ENCODE data around the gene FKTN. TPM values are rescaled to one million over a fixed set of nuclear protein-coding genes. Genes with fewer than 3 reads are reported as not detected.

FKTN gene
- total RNA-seq = 10 to 100 TPM; 11.7 to 20.8 TPM
- 14.2 TPM for polyA plus RNA-seq (2013, experiment 1 of 2)
- polyA plus RNA-seq (2013, experiment 2 of 2) = 13.1 TPM
- long read RNA-seq, experiment 1, partial matches to known transcripts = 1 of 7 reads
- long read RNA-seq, experiment 1, other reads (novel, unspliced or antisense) = 6 of 7 reads
- long read RNA-seq, experiment 2, full-length matches to known transcripts = 2 of 17 reads
- long read RNA-seq, experiment 2, partial matches to known transcripts = 1 of 17 reads
- long read RNA-seq, experiment 2, other reads (novel, unspliced or antisense) = 14 of 17 reads
- long read RNA-seq, experiment 3, full-length matches to known transcripts = 7 of 14 reads
- long read RNA-seq, experiment 3, partial matches to known transcripts = 0 of 14 reads
- long read RNA-seq, experiment 3, other reads (novel, unspliced or antisense) = 7 of 14 reads
- long read RNA-seq, experiment 4, partial matches to known transcripts = 0 of 5 reads
- long read RNA-seq, experiment 4, other reads (novel, unspliced or antisense) = 5 of 5 reads

DNA sequence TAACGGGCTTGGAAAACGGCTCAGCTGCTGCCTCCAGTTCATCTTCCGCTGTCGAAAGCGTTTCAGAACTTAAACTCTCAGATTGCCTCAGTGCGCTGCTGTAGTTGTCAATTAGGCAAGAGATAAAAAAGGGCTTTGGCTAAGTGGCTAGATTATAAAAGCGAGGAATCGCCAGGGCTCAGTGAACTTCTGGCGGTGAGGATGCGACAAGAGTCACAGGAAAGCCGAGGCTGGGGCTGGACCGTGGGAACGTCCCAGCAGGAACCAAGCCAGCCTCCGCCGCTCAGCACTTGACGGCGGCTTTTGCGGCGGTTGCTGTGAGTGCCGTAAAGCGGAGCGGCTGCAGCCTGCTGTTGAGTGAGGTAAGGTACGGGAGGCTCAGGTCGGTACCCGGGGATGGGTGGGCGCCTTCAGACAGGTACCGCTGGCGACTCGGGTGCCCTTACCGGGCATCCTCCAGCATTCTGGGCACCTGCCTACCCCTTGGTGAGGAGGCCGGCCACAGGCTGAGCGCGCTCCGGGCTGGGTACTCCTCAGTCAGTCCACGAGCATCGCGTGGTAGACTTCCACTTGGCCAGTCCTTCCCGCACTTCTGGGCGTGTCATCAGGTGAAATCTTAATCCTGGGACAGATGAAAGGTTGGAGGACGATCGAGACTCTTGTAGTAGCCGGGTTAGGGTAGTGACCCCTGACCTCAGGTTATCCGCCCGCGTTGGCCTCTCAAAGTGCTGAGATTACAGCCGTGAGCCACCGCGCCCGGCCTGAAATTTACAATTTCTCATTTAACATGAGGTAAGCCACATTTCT is at the start of gene FKTN:
FKTN (plus strand) TSS at position 328 of the 807 bp plus-strand sequence. CDS start 16,902 bp downstream, outside the sequence.
- peak within 1 kb of the TSS; percentile 95 for H3K4me3 ChIP-seq (ENCODE audit: low read length)
- H3K27me3 Mint-ChIP-seq (ENCODE audit: insufficient read depth) = peaks cover 21% of the 10 kb centered on the region

DNA sequence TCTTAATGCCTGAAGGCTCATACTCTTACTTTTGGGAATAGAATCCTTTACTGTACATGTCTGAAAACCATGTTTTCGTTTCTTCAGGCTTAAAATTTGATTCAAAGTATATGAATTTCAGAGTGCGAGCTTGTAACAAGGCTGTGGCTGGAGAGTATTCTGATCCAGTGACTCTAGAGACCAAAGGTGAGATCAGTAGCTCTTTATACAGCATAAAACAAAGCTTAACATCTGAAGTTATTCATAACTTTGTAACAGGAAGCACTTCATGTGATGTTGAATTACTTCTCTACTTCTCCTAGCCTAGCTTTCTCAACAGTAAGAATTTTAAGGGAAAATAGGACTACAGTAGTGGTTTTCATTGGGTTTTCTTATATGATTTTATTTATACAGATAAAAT is 49.4 kb upstream of the FKTN start:
- Mint-ChIP-seq H3K36me3 (ENCODE audit: low read depth) (peaks cover 7% of the 10 kb centered on the region), H3K27ac (no peak overlapping the region), H3K27me3 (ENCODE audit: insufficient read depth) (no peaks in the 10 kb centered on the region), H3K4me1 (peaks cover 2% of the 10 kb centered on the region), H3K9me3 (no peaks in the 10 kb centered on the region), H3K4me3 (no peak overlapping the region)
- Histone ChIP-seq H3K4me3 (ENCODE audit: low read length) (no peak overlapping the region), H3K9ac (ENCODE audit: extremely low read depth, low read length, poor library complexity, severe bottlenecking) (no peak overlapping the region), H3K36me3 (ENCODE audit: control insufficient read depth, insufficient read depth, low read length) (peaks cover 60% of the 10 kb centered on the region), H3K4me1 (ENCODE audit: control insufficient read depth, insufficient read depth, low read length) (no peaks in the 10 kb centered on the region), H3K27ac (ENCODE audit: low read depth, low read length) (no peak overlapping the region), H3K9me3 (ENCODE audit: control insufficient read depth, low read length) (no peaks in the 10 kb centered on the region), H3K27me3 (ENCODE audit: control insufficient read depth, insufficient read depth, low read length, poor library complexity, severe bottlenecking) (no peaks in the 10 kb centered on the region)
- TF ChIP-seq, protein P1, sequence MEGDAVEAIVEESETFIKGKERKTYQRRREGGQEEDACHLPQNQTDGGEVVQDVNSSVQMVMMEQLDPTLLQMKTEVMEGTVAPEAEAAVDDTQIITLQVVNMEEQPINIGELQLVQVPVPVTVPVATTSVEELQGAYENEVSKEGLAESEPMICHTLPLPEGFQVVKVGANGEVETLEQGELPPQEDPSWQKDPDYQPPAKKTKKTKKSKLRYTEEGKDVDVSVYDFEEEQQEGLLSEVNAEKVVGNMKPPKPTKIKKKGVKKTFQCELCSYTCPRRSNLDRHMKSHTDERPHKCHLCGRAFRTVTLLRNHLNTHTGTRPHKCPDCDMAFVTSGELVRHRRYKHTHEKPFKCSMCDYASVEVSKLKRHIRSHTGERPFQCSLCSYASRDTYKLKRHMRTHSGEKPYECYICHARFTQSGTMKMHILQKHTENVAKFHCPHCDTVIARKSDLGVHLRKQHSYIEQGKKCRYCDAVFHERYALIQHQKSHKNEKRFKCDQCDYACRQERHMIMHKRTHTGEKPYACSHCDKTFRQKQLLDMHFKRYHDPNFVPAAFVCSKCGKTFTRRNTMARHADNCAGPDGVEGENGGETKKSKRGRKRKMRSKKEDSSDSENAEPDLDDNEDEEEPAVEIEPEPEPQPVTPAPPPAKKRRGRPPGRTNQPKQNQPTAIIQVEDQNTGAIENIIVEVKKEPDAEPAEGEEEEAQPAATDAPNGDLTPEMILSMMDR (conservative IDR thresholded peaks at IDR 0.05) = no peak
- no peak for DNase-seq
- 88 to 93% methylated on average over 2 of the region's 2 CpGs for WGBS, 2 experiments (ENCODE audit: insufficient coverage in 1 of 2, insufficient read length in 1 of 2)

More for the DNA sequence above, at the start of gene FKTN:
- H3K9me3 ChIP-seq (ENCODE audit: control insufficient read depth, low read length) = peaks cover 31% of the 10 kb centered on the region
- H3K36me3 Mint-ChIP-seq (ENCODE audit: low read depth) = peaks cover 22% of the 10 kb centered on the region
- H3K9ac ChIP-seq (ENCODE audit: extremely low read depth, low read length, poor library complexity, severe bottlenecking) = peak within 1 kb of the TSS; percentile 63
- 5 to 6% methylated on average over 25 to 49 of the region's 49 CpGs for WGBS, 2 experiments (ENCODE audit: insufficient coverage in 1 of 2, insufficient read length in 1 of 2)
- peak within 1 kb of the TSS; percentile 73 for H3K27ac ChIP-seq (ENCODE audit: low read depth, low read length)
- H3K27me3 ChIP-seq (ENCODE audit: control insufficient read depth, insufficient read depth, low read length, poor library complexity, severe bottlenecking) = peaks cover 6% of the 10 kb centered on the region
- H3K4me1 Mint-ChIP-seq = peaks cover 11% of the 10 kb centered on the region
- peak; percentile 98 for DNase-seq
- TF ChIP-seq, protein P1 (conservative IDR thresholded peaks at IDR 0.05) = no peak
- peaks cover 28% of the 10 kb centered on the region for H3K9me3 Mint-ChIP-seq
- H3K4me1 ChIP-seq (ENCODE audit: control insufficient read depth, insufficient read depth, low read length) = no peaks in the 10 kb centered on the region
- H3K27ac Mint-ChIP-seq = peak within 1 kb of the TSS; percentile 87
- no peaks in the 10 kb centered on the region for H3K36me3 ChIP-seq (ENCODE audit: control insufficient read depth, insufficient read depth, low read length)
- peak within 1 kb of the TSS; percentile 87 for H3K4me3 Mint-ChIP-seq

DNA sequence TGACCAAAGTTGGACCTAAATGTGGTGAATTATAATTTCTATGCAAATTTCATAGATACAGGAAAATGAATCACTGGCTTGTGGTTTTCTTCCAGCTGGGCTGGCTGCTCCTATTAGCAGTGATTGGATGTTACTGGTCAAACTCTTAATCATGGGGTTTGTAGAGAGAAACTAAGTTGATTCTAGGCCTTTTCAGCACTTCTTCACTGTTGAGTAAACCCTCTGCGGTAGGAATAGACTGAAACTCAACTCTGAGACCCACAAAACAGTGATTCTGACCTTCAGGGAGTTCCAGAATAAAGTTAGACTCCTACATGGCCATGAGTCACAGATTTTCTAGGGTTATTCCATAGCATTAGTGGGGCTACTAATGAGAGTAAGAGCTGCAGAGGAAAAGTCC is 47.9 kb upstream of the FKTN start:
- H3K27ac Mint-ChIP-seq = no peak overlapping the region
- TF ChIP-seq, protein P1 (conservative IDR thresholded peaks at IDR 0.05) = no peak
- H3K4me3 ChIP-seq (ENCODE audit: low read length) = no peak overlapping the region
- peaks cover 9% of the 10 kb centered on the region for H3K9me3 ChIP-seq (ENCODE audit: control insufficient read depth, low read length)
- H3K27ac ChIP-seq (ENCODE audit: low read depth, low read length) = no peak overlapping the region
- DNase-seq = no peak
- WGBS, 2 experiments (ENCODE audit: insufficient coverage in 1 of 2, insufficient read length in 1 of 2) = 88 to 95% methylated on average over 1 of the region's 1 CpG
- H3K36me3 Mint-ChIP-seq (ENCODE audit: low read depth) = peaks cover 17% of the 10 kb centered on the region
- H3K4me3 Mint-ChIP-seq = no peak overlapping the region
- peaks cover 75% of the 10 kb centered on the region for H3K36me3 ChIP-seq (ENCODE audit: control insufficient read depth, insufficient read depth, low read length)
- no peaks in the 10 kb centered on the region for H3K27me3 Mint-ChIP-seq (ENCODE audit: insufficient read depth)
- H3K9ac ChIP-seq (ENCODE audit: extremely low read depth, low read length, poor library complexity, severe bottlenecking) = no peak overlapping the region
- H3K4me1 Mint-ChIP-seq = no peaks in the 10 kb centered on the region
- no peaks in the 10 kb centered on the region for H3K4me1 ChIP-seq (ENCODE audit: control insufficient read depth, insufficient read depth, low read length)
- no peaks in the 10 kb centered on the region for H3K27me3 ChIP-seq (ENCODE audit: control insufficient read depth, insufficient read depth, low read length, poor library complexity, severe bottlenecking)
- H3K9me3 Mint-ChIP-seq = no peaks in the 10 kb centered on the region

Data from endodermal cell (in vitro differentiated cells).